H1 (cell line): ENCODE measurements around the gene ADM. TPM values are rescaled to one million over a fixed set of nuclear protein-coding genes. Genes with fewer than 3 reads are reported as not detected.

Experiments used
- CTCF ChIA-PET: fragments of 300-600 bp; sonication (Branson Sonifier 250); formaldehyde crosslinking; loops from one replicate; lab custom pipeline; 2021; ENCODE audit not compliant: partially characterized antibody; lab: Charles Lee
- POLR2A ChIA-PET: fragments of 300-600 bp; sonication (Branson Sonifier 250); formaldehyde crosslinking; loops from one replicate; lab custom pipeline; 2021; ENCODE audit warnings: inconsistent platforms; ENCODE audit not compliant: partially characterized antibody; lab: Charles Lee
- DNase-seq, 2 experiments: peaks; one replicate each; pipeline versions ENCODE4 v3.0.0 to v3.0.0-alpha.2; 2010 to 2022; ENCODE audit warnings: low spot score in 2 of 2, low read depth in 1 of 2, mixed read lengths in 1 of 2
- FAIRE-seq: peaks from 2 replicates; lab custom pipeline; 2011; peaks lifted over from hg19 to GRCh38; lab: Jason Lieb, UNC
- H2AFZ ChIP-seq: 2 replicates; pipeline ENCODE4 v1.8.1; 2012; ENCODE audit warnings: low read length, inconsistent platforms
- H2AK5ac ChIP-seq: 2 replicates; pipeline ENCODE4 v1.6.1; 2013; ENCODE audit warnings: low read depth, low read length
- H2BK120ac ChIP-seq: replicated peaks from 2 replicates; pipeline ENCODE3; 2013; ENCODE audit warnings: low read depth, low read length, inconsistent platforms
- H2BK12ac ChIP-seq: 2 replicates; pipeline ENCODE4 v1.6.1; 2013; ENCODE audit warnings: low read depth, low read length
- H2BK15ac ChIP-seq: 2 replicates; pipeline ENCODE4 v1.6.1; 2013; ENCODE audit warnings: low read length
- H2BK20ac ChIP-seq: 2 replicates; pipeline ENCODE4 v1.6.1; 2013; ENCODE audit warnings: low read length
- H2BK5ac ChIP-seq: 2 replicates; pipeline ENCODE4 v1.6.1; 2013; ENCODE audit warnings: low read depth, low read length
- H3K14ac ChIP-seq: 2 replicates; pipeline ENCODE4 v1.6.1; 2013; ENCODE audit warnings: inconsistent platforms; ENCODE audit not compliant: insufficient read length
- H3K18ac ChIP-seq: 2 replicates; pipeline ENCODE4 v1.6.1; 2013; ENCODE audit warnings: low read length; ENCODE audit errors: extremely low read depth
- H3K23ac ChIP-seq: 2 replicates; pipeline ENCODE4 v1.6.1; 2013; ENCODE audit warnings: inconsistent platforms; ENCODE audit not compliant: insufficient read length
- H3K23me2 ChIP-seq: 2 replicates; pipeline ENCODE4 v1.6.1; 2013; ENCODE audit warnings: low read depth, low read length
- H3K27ac ChIP-seq: 2 replicates; pipeline ENCODE4 v1.6.1; 2011; ENCODE audit warnings: low read depth, low read length, inconsistent platforms
- H3K27me3 ChIP-seq, 4 experiments: replicated peaks in 1 of 4; 1 replicate in 1 of 4; 2 replicates in 3 of 4; pipeline versions ENCODE4 v1.6.1 to v1.8.1; 2011 to 2013; ENCODE audit warnings: low read length in 3 of 4, mild to moderate bottlenecking in 3 of 4, inconsistent platforms in 2 of 4, mixed read lengths in 2 of 4, moderate library complexity in 1 of 4; ENCODE audit not compliant: control insufficient read depth in 3 of 4, insufficient read depth in 3 of 4; ENCODE audit errors: extremely low read depth in 1 of 4
- H3K36me3 ChIP-seq, 4 experiments: 2 replicates each; pipeline versions ENCODE4 v1.6.1 to v1.8.1; 2011 to 2013; ENCODE audit warnings: mild to moderate bottlenecking in 4 of 4, low read length in 3 of 4, moderate library complexity in 2 of 4, control low read depth in 1 of 4, inconsistent platforms in 1 of 4; ENCODE audit not compliant: insufficient read depth in 4 of 4, control insufficient read depth in 2 of 4
- H3K4ac ChIP-seq: replicated peaks from 2 replicates; pipeline ENCODE3; 2013; ENCODE audit warnings: low read length, low read depth, mixed read lengths, inconsistent platforms; ENCODE audit not compliant: insufficient read length
- H3K4me1 ChIP-seq, 4 experiments: replicated peaks in 1 of 4; 1 replicate in 1 of 4; 2 replicates in 3 of 4; pipeline versions ENCODE4 v1.6.1 to v1.8.1; 2011 to 2013; ENCODE audit warnings: low read length in 3 of 4, inconsistent platforms in 2 of 4, mixed read lengths in 1 of 4; ENCODE audit not compliant: insufficient read depth in 4 of 4, control insufficient read depth in 3 of 4
- H3K4me2 ChIP-seq, 2 experiments: 2 replicates each; pipeline versions ENCODE4 v1.6.1 to v1.8.1; 2011 to 2013; ENCODE audit warnings: low read depth in 2 of 2, low read length in 2 of 2, control low read depth in 1 of 2, inconsistent platforms in 1 of 2, mild to moderate bottlenecking in 1 of 2; ENCODE audit not compliant: insufficient read depth in 1 of 2
- H3K4me3 ChIP-seq, 4 experiments: fragments of 200-600, 300-600 bp in 1 of 4; sonication (generic), shearing (Covaris generic), sonication (Bioruptor Twin) in 1 of 4; 2 replicates each; pipeline versions ENCODE4 v1.5.1 to v1.8.1; 2011 to 2016; ENCODE audit warnings: low read length in 4 of 4, low read depth in 3 of 4, control low read depth in 2 of 4, inconsistent platforms in 2 of 4, mild to moderate bottlenecking in 2 of 4, mixed read lengths in 1 of 4, moderate library complexity in 1 of 4; ENCODE audit not compliant: insufficient read depth in 2 of 4; ENCODE audit errors: extremely low read depth in 1 of 4
- H3K56ac ChIP-seq: replicated peaks from 2 replicates; pipeline ENCODE3; 2013; ENCODE audit warnings: low read depth, mild to moderate bottlenecking, mixed read lengths, low read length, inconsistent platforms; ENCODE audit not compliant: insufficient read length
- H3K79me1 ChIP-seq: 2 replicates; pipeline ENCODE4 v1.6.1; 2013; ENCODE audit warnings: low read depth, low read length, control low read depth
- H3K79me2 ChIP-seq, 2 experiments: 2 replicates each; pipeline versions ENCODE4 v1.6.1 to v1.8.1; 2012 to 2013; ENCODE audit warnings: low read length in 2 of 2, mild to moderate bottlenecking in 2 of 2, inconsistent platforms in 1 of 2; ENCODE audit not compliant: insufficient read depth in 2 of 2, control insufficient read depth in 1 of 2
- H3K9ac ChIP-seq, 4 experiments: replicated peaks in 1 of 4; 1 replicate in 1 of 4; 2 replicates in 3 of 4; pipeline versions ENCODE4 v1.6.1 to v1.8.1; 2011 to 2013; ENCODE audit warnings: low read depth in 3 of 4, low read length in 3 of 4, control low read depth in 2 of 4, mild to moderate bottlenecking in 2 of 4, moderate library complexity in 2 of 4, inconsistent platforms in 1 of 4; ENCODE audit errors: extremely low read depth in 1 of 4
- H3K9me3 ChIP-seq, 2 experiments: 2 replicates each; pipeline versions ENCODE4 v1.6.1 to v1.8.1; 2012 to 2013; ENCODE audit warnings: mild to moderate bottlenecking in 2 of 2, moderate library complexity in 2 of 2, control low read depth in 1 of 2, inconsistent platforms in 1 of 2, low read depth in 1 of 2, low read length in 1 of 2, mixed read lengths in 1 of 2; ENCODE audit not compliant: insufficient read depth in 2 of 2
- H4K20me1 ChIP-seq, 2 experiments: replicated peaks in 1 of 2; 2 replicates each; pipeline versions ENCODE3 to v1.8.1; 2011 to 2013; ENCODE audit warnings: inconsistent platforms in 2 of 2, low read length in 2 of 2, mild to moderate bottlenecking in 1 of 2; ENCODE audit not compliant: insufficient read depth in 2 of 2, control insufficient read depth in 1 of 2
- H4K5ac ChIP-seq: 2 replicates; pipeline ENCODE4 v1.6.1; 2013; ENCODE audit warnings: low read length, low read depth, mixed read lengths, inconsistent platforms; ENCODE audit not compliant: insufficient read length
- H4K8ac ChIP-seq: 2 replicates; pipeline ENCODE4 v1.8.0; 2013; ENCODE audit warnings: mild to moderate bottlenecking, moderate library complexity, low read length, inconsistent platforms; ENCODE audit not compliant: insufficient read depth; ENCODE audit errors: extremely low read depth
- H4K91ac ChIP-seq: replicated peaks from 2 replicates; pipeline ENCODE3; 2013; ENCODE audit warnings: low read length, mixed read lengths, inconsistent platforms; ENCODE audit not compliant: insufficient read length
- ASH2L ChIP-seq: fragments of 200-600, 300-600 bp; sonication (generic); IDR thresholded peaks from one replicate; pipeline ENCODE4 v1.7.1; 2017; ENCODE audit warnings: low read length
- CBX8 ChIP-seq: fragments of 300-800, 300-1000 bp; sonication (generic); IDR thresholded peaks from 2 replicates; pipeline ENCODE4 v1.7.1; 2016; ENCODE audit warnings: low read depth, low read length, borderline replicate concordance
- CTBP2 ChIP-seq: IDR thresholded peaks from 2 replicates; pipeline ENCODE4 v1.7.0; 2011; ENCODE audit warnings: borderline replicate concordance, mild to moderate bottlenecking, moderate library complexity, mixed read lengths, low read length; ENCODE audit not compliant: insufficient read depth, insufficient read length
- E2F6 ChIP-seq: IDR thresholded peaks from 2 replicates; pipeline ENCODE4 v1.6.1; 2012; ENCODE audit warnings: inconsistent platforms
- PHF8 ChIP-seq: fragments of 200-600 bp; sonication (generic); conservative IDR thresholded peaks from 2 replicates; pipeline ENCODE4 v1.7.1; 2012; ENCODE audit warnings: low read depth, mild to moderate bottlenecking, inconsistent platforms, low read length, moderate library complexity
- POU5F1 ChIP-seq: IDR thresholded peaks from 2 replicates; pipeline ENCODE4 v1.6.1; 2011; ENCODE audit warnings: low read depth, mild to moderate bottlenecking, low read length, moderate library complexity
- RAD21 ChIP-seq, 2 experiments: IDR thresholded peaks in 1 of 2; conservative IDR thresholded peaks in 1 of 2; 2 replicates each; pipeline ENCODE4 v1.6.1; 2011; ENCODE audit warnings: low read depth in 2 of 2, low read length in 2 of 2, improper control_type of control experiment in 1 of 2, inconsistent platforms in 1 of 2, mild to moderate bottlenecking in 1 of 2, moderate library complexity in 1 of 2
- SAP30 ChIP-seq: fragments of 300-600 bp; sonication (generic); IDR thresholded peaks from 2 replicates; pipeline ENCODE4 v1.7.1; 2012; ENCODE audit warnings: low read length, moderate library complexity, mild to moderate bottlenecking, inconsistent platforms; ENCODE audit not compliant: insufficient read depth, insufficient replicate concordance
- WGBS, 2 experiments: shearing (Covaris generic) in 1 of 2; methylation state at CpG; one replicate each; pipeline versions ENCODE4 v1.1.6 to v1.1.7; 2013 to 2015; ENCODE audit warnings: low lambda C conversion rate in 2 of 2, mixed read lengths in 2 of 2, inconsistent platforms in 1 of 2, low coverage in 1 of 2, missing lambda C conversion rate in 1 of 2; ENCODE audit not compliant: insufficient replicate concordance in 2 of 2, insufficient coverage in 1 of 2, insufficient read length in 1 of 2; ENCODE audit errors: extremely low coverage in 1 of 2, missing lambda C conversion rate in 1 of 2; 5-methylcytosine and 5-hydroxymethylcytosine counted together
- polyA plus RNA-seq, 7 experiments: library from polyadenylated mRNA; depleted of rRNA in 3 of 7; stranded (reverse) in 5 of 7; unstranded in 2 of 7; fragments of >200 nt in 5 of 7; fragments of 200-250 nt in 2 of 7; gene quantifications; 1 replicate in 5 of 7; 2 replicates in 1 of 7; 4 replicates in 1 of 7; pipeline versions ENCODE4 v1.2.1 to v1.2.3, GENCODE V29; 2011 to 2013; ENCODE audit warnings: missing spikeins in 2 of 7, mixed read lengths in 2 of 7
- total RNA-seq: library from RNA; stranded (reverse); fragmentation: NEBNext Ultra II Directional; extraction: Animal tissue kit (Norgen Biotek cat#: 25700); gene quantifications from 2 replicates; pipeline ENCODE4 v1.2.1, GENCODE V29; 2021

Gene ADM
- total and polyA plus RNA-seq, 2 of the 8 experiments (the other 6 are each of a cell fraction or from before 2014, with no cell fraction given), result 94.1 to 95.6 TPM

- no peak overlapping the region for H2AFZ ChIP-seq
- peak overlapping the region; percentile 96; the same call in 1 of the 2 replicates for H2BK15ac ChIP-seq
- peak overlapping the region; percentile 35; the same call in 1 of the 2 replicates for H4K8ac ChIP-seq
- WGBS, 2 experiments, result 2% methylated on average over 46 of the region's 51 CpGs; no CpG with 5 or more reads in 1 of the 2 experiments
- H3K9ac ChIP-seq, result peak overlapping the region; percentile 64 to 80 (median 70)
- H3K18ac ChIP-seq, result peak overlapping the region; percentile 79
- H3K79me1 ChIP-seq, result no peaks in the 10 kb centered on the region
- H3K9me3 ChIP-seq, result no peaks in the 10 kb centered on the region
- H3K4me3 ChIP-seq, result peak overlapping the region; percentile 70 to 92 (median 88)
- peak overlapping the region; percentile 62 for H3K4ac ChIP-seq
- peak overlapping the region; percentile 81 for H3K56ac ChIP-seq
- H4K5ac ChIP-seq, result no peak overlapping the region
- H3K23me2 ChIP-seq, result peaks cover 37% of the 10 kb centered on the region
- CTCF ChIA-PET, result interaction anchor here (0.6 to 10.0 kb wide), 14 partner anchors 10 to 541 kb away, joined by 3 to 97 read pairs (median 7); no protein-coding TSS in a partner anchor
- peaks cover 0 to 31% of the 10 kb centered on the region in 2 experiments; a peak in 3 of 4 replicates for H3K79me2 ChIP-seq
- H3K27me3 ChIP-seq, result peaks cover 0 to 53% (median 18%) of the 10 kb centered on the region in 4 experiments; a peak in 5 of 7 replicates
- 0 out of 2 replicates have a peak overlapping the region, but pooled peaks have one; percentile 65 for H2BK20ac ChIP-seq
- H3K4me2 ChIP-seq, result peak overlapping the region; percentile 87 to 100
- H3K23ac ChIP-seq, result no peak overlapping the region
- peak overlapping the region; percentile 2 for H3K14ac ChIP-seq
- 0 out of 2 replicates have a peak overlapping the region, but pooled peaks have one; percentile 46 for H2AK5ac ChIP-seq
- peaks cover 0 to 17% (median 8%) of the 10 kb centered on the region in 4 experiments; a peak in 3 of 8 replicates for H3K36me3 ChIP-seq
- peaks cover 6 to 9% of the 10 kb centered on the region in 2 experiments for H4K20me1 ChIP-seq
- peaks cover 6 to 27% (median 9%) of the 10 kb centered on the region in 4 experiments for H3K4me1 ChIP-seq
- DNase-seq (peak in 1 of 2 experiments; percentile 66), FAIRE-seq (no peak)
- H2BK120ac ChIP-seq, result no peak overlapping the region
- H4K91ac ChIP-seq, result peak overlapping the region; percentile 71
- H2BK12ac ChIP-seq, result peak overlapping the region; percentile 51; the same call in 1 of the 2 replicates
- H3K27ac ChIP-seq, result no peak overlapping the region; the same call in 1 of the 2 replicates
- peak overlapping the region; percentile 82; the same call in 1 of the 2 replicates for H2BK5ac ChIP-seq
- POLR2A ChIA-PET, result interaction anchor here (0.6 to 10.6 kb wide), 36 partner anchors 10 to 700 kb away, joined by 3 to 156 read pairs (median 4); partner anchors contain the start of genes RNF141 and SBF2
- peak; percentile 30 for TF ChIP-seq SAP30
- TF ChIP-seq E2F6, result peak; percentile 44; the same call in 1 of the 2 replicates
- no peak for TF ChIP-seq CBX8
- TF ChIP-seq PHF8, result 0 out of 2 replicates have a peak, but pooled peaks have one; percentile 6
- no peak for TF ChIP-seq POU5F1
- no peak for TF ChIP-seq CTBP2
- TF ChIP-seq RAD21 (IDR thresholded peaks at IDR 0.05 in 1 of 2, conservative IDR thresholded peaks at IDR 0.05 in 1 of 2; ENCODE audit: low read depth in 2 of 2, low read length in 2 of 2), result no peak
- TF ChIP-seq ASH2L, result peak; percentile 17
These were observed 540 bp downstream of the ADM start for GRCh38 chr11:10305262-10305963.
